Activated CD8-positive, alpha-beta memory T cell treated with anti-CD3 and anti-CD28 coated beads, Interleukin-2, amount 50 U/mL, for 1 hour (primary cell): ENCODE data around the gene SERTM1.

Experiments
- DNase-seq: peaks from one replicate; pipeline ENCODE4 v3.0.0-alpha.2; 2020; ENCODE audit errors: extremely low read depth

Gene SERTM1

GRCh38 chr13:36673838-36674326, at the start of gene SERTM1:
Gene SERTM1, plus strand, starts transcription at chr13:36674020. Its CDS starts 21,059 bp downstream, at chr13:36695079.
- no peak for DNase-seq

- no peak for DNase-seq
These were observed 45.3 kb upstream of the SERTM1 start for GRCh38 chr13:36628377-36629056.

GRCh38 chr13:36629057-36629385, 44.8 kb upstream of the SERTM1 start:
- DNase-seq: no peak

- no peak for DNase-seq
These were observed 43.5 kb upstream of the SERTM1 start for GRCh38 chr13:36630181-36630803.

GRCh38 chr13:36639610-36640009, 34.2 kb upstream of the SERTM1 start:
- no peak for DNase-seq

- no peak for DNase-seq
These were observed 23.2 kb upstream of the SERTM1 start for GRCh38 chr13:36650611-36651010.

- no peak for DNase-seq
These were observed 8.2 kb upstream of the SERTM1 start for GRCh38 chr13:36665630-36666029.

- DNase-seq: no peak
These were observed 7.2 kb upstream of the SERTM1 start for GRCh38 chr13:36666477-36667229.

GRCh38 chr13:36668316-36668715, 5.5 kb upstream of the SERTM1 start:
- DNase-seq: no peak

- no peak for DNase-seq
These were observed 468 bp upstream of the SERTM1 start for GRCh38 chr13:36673352-36673751.

GRCh38 chr13:36674337-36675212, 755 bp downstream of the SERTM1 start:
- DNase-seq: no peak

GRCh38 chr13:36675213-36675536, 1.4 kb downstream of the SERTM1 start:
- DNase-seq: no peak

GRCh38 chr13:36680913-36681312, 7.1 kb downstream of the SERTM1 start:
- no peak for DNase-seq

GRCh38 chr13:36681894-36682624, 8.2 kb downstream of the SERTM1 start:
- DNase-seq: no peak

GRCh38 chr13:36683701-36684100, 9.9 kb downstream of the SERTM1 start:
- no peak for DNase-seq

- DNase-seq: no peak
These were observed 12.1 kb downstream of the SERTM1 start for GRCh38 chr13:36685927-36686326.

GRCh38 chr13:36696410-36697010, 22.7 kb downstream of the SERTM1 start:
- no peak for DNase-seq

GRCh38 chr13:36700170-36700569, 26.4 kb downstream of the SERTM1 start:
- no peak for DNase-seq

GRCh38 chr13:36706755-36707154, 32.9 kb downstream of the SERTM1 start:
- no peak for DNase-seq

GRCh38 chr13:36709136-36709890, 35.5 kb downstream of the SERTM1 start:
- no peak for DNase-seq
